ENCODE results near the gene IL18R1.

The IL18R1 gene

DNA sequence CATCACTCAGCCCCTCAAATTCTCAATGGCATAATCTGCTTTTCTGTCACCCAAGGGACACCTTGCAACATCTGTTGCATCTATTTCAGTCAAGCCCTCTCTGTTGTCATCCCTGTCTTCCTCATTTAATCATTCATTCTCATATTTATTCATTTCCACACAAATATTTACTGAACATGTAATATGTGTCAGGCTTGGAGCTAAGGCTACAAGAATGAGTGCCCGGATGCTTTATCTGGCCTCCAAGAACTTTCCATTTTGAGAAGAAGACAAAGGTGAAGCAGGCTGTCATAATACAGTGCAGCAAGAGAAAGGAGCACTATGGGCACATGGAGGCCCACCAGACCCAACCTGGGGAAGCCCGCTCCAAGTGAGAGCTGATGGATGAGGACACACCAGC, 83.0 kb downstream of the IL18R1 start:
- no peaks in the 10 kb centered on the region for H3K36me3 ChIP-seq (ENCODE audit: control insufficient read depth in 5 of 5, insufficient read depth in 5 of 5, low read length in 5 of 5)
- peaks cover 0 to 11% (median 0%) of the 10 kb centered on the region in 5 donors for H3K4me1 ChIP-seq (ENCODE audit: control insufficient read depth in 5 of 5, insufficient read depth in 5 of 5, low read length in 5 of 5)
- no peak overlapping the region for H3K9ac ChIP-seq (ENCODE audit: low read length in 5 of 5)
- peaks cover 0 to 3% (median 0%) of the 10 kb centered on the region in 5 donors for H3K27me3 ChIP-seq (ENCODE audit: control insufficient read depth in 5 of 5, insufficient read depth in 4 of 5, low read length in 5 of 5)
- no peak overlapping the region for H3K27ac ChIP-seq (ENCODE audit: low read depth, low read length)
- no peak overlapping the region for H3K4me3 ChIP-seq (ENCODE audit: low read depth in 1 of 5, low read length in 5 of 5)
- no peaks in the 10 kb centered on the region for H3K9me3 ChIP-seq (ENCODE audit: control insufficient read depth in 5 of 5, low read length in 5 of 5)

DNA sequence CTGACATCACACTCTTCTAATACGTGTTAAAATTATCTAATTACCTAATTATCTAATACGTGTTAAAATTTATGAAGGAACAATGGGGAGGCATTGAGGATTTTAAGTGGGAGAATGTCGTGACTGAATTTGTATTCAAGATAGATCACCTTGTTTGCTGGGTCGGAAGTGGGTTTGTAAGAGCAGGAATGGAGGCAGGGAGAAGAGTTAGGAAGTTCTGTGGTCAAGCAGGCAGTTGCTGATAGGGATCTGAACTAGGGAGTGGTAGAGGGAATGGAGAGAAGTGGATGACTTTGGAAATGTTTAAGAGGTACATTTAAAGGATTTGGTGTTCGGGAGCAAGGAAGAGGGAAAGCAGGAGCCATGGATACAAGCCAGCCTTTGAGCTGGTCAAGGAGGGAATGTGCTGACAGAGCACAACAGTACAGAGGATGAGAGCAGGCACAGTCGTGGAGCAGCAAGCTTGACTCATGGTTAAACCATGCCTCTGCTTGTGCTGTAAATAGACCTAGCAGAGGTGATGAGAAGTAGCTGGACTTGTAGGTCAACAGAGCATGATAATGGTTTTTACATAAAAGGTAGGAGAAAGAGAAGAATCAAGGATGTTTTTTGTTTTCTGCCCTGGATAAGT, 83.6 kb downstream of the IL18R1 start:
- Histone ChIP-seq H3K27ac (ENCODE audit: low read depth, low read length) (no peak overlapping the region), H3K4me1 (ENCODE audit: control insufficient read depth in 5 of 5, insufficient read depth in 5 of 5, low read length in 5 of 5) (peaks cover 0 to 11% (median 0%) of the 10 kb centered on the region in 5 donors), H3K27me3 (ENCODE audit: control insufficient read depth in 5 of 5, insufficient read depth in 4 of 5, low read length in 5 of 5) (peaks cover 0 to 3% (median 0%) of the 10 kb centered on the region in 5 donors), H3K9me3 (ENCODE audit: control insufficient read depth in 5 of 5, low read length in 5 of 5) (no peaks in the 10 kb centered on the region), H3K36me3 (ENCODE audit: control insufficient read depth in 5 of 5, insufficient read depth in 5 of 5, low read length in 5 of 5) (no peaks in the 10 kb centered on the region), H3K9ac (ENCODE audit: low read length in 5 of 5) (no peak overlapping the region), H3K4me3 (ENCODE audit: low read depth in 1 of 5, low read length in 5 of 5) (no peak overlapping the region)

DNA sequence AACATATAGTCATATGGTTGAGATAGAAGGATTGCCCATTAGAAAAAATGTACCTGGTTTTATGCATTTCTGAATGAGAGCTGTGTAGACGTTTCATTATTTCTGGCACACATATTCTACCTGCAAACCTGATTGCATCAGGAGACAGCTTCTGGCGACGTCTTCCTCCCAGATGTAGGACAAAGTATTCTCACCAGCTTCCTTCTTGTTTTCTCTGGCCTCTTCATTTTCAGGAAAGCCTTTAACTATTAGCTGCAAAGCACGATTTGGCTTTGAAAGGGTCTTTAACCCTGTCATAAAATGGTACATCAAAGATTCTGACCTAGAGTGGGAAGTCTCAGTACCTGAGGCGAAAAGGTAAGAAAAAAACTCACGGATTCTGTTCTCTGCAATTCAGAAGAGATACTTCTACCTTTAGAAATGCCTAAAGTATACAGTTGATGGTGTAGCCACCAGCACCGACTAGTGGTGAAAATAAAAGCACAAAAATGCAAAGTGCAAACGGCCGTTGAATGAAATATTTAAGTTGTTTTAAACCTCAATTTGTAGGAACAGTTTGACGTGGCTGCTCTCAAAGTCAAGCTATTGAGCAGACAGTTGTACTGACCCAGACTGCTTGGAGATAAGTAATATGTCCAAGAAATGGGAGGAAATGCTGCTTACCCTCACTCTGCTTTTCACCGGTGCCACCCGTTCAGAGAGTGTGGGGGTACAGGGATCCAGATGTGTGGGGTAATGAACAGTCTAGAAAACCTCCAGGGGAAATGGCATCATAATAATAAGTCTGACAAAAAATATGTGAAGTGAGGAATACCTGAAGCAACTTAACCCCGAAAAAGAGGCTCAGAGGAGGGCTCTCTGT, 87.6 kb downstream of the IL18R1 start:
- Histone ChIP-seq H3K4me1 (ENCODE audit: control insufficient read depth in 5 of 5, insufficient read depth in 5 of 5, low read length in 5 of 5) (peaks cover 0 to 4% (median 0%) of the 10 kb centered on the region in 5 donors), H3K9me3 (ENCODE audit: control insufficient read depth in 5 of 5, low read length in 5 of 5) (no peaks in the 10 kb centered on the region), H3K27ac (ENCODE audit: low read depth, low read length) (no peak overlapping the region), H3K27me3 (ENCODE audit: control insufficient read depth in 5 of 5, insufficient read depth in 4 of 5, low read length in 5 of 5) (peaks cover 0 to 3% (median 0%) of the 10 kb centered on the region in 5 donors), H3K36me3 (ENCODE audit: control insufficient read depth in 5 of 5, insufficient read depth in 5 of 5, low read length in 5 of 5) (no peaks in the 10 kb centered on the region), H3K9ac (ENCODE audit: low read length in 5 of 5) (no peak overlapping the region), H3K4me3 (ENCODE audit: low read depth in 1 of 5, low read length in 5 of 5) (no peak overlapping the region)

DNA sequence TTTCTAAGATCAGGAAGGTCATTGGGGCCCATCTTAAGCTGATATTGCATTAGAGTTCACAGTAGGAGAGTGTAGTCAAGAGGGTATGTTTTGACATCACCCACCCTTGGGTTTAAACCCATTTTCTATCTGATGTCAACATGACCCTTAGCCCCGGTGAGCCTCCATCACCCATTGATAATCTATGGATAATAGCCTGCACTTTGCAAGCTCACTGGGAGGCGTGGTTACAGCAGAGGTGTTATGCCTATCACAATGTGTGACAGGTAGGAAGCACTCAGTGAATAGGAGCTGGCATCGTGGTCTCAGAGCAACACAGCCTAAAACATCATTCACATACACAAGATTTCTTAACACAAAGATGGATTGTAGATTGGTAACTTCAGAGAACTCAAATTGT, 88.6 kb downstream of the IL18R1 start:
- no peak overlapping the region for H3K4me3 ChIP-seq (ENCODE audit: low read depth in 1 of 5, low read length in 5 of 5)
- no peak overlapping the region for H3K9ac ChIP-seq (ENCODE audit: low read length in 5 of 5)
- no peak overlapping the region for H3K27ac ChIP-seq (ENCODE audit: low read depth, low read length)
- H3K9me3 ChIP-seq (ENCODE audit: control insufficient read depth in 5 of 5, low read length in 5 of 5) = no peaks in the 10 kb centered on the region
- H3K36me3 ChIP-seq (ENCODE audit: control insufficient read depth in 5 of 5, insufficient read depth in 5 of 5, low read length in 5 of 5) = no peaks in the 10 kb centered on the region
- peaks cover 0 to 4% (median 0%) of the 10 kb centered on the region in 5 donors for H3K4me1 ChIP-seq (ENCODE audit: control insufficient read depth in 5 of 5, insufficient read depth in 5 of 5, low read length in 5 of 5)
- H3K27me3 ChIP-seq (ENCODE audit: control insufficient read depth in 5 of 5, insufficient read depth in 4 of 5, low read length in 5 of 5) = peaks cover 0 to 2% (median 0%) of the 10 kb centered on the region in 5 donors

DNA sequence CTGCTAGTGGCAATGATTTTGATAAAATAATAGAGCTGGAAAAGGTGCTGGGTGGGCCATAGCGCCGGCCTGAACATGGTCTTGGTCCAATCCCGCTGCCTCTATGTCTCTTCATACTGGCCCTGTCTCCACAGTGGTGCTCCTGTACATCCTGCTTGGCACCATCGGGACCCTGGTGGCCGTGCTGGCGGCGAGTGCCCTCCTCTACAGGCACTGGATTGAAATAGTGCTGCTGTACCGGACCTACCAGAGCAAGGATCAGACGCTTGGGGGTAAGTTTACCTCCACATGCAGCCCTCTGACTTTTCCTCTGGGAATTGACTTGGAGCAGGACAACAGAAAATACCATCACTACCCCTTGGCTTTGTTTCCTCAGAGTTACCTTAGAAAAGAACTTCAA, 91.3 kb downstream of the IL18R1 start:
- Histone ChIP-seq H3K36me3 (ENCODE audit: control insufficient read depth in 5 of 5, insufficient read depth in 5 of 5, low read length in 5 of 5) (no peaks in the 10 kb centered on the region), H3K27me3 (ENCODE audit: control insufficient read depth in 5 of 5, insufficient read depth in 4 of 5, low read length in 5 of 5) (no peaks in the 10 kb centered on the region), H3K27ac (ENCODE audit: low read depth, low read length) (no peak overlapping the region), H3K4me3 (ENCODE audit: low read depth in 1 of 5, low read length in 5 of 5) (no peak overlapping the region), H3K4me1 (ENCODE audit: control insufficient read depth in 5 of 5, insufficient read depth in 5 of 5, low read length in 5 of 5) (peaks cover 0 to 4% (median 0%) of the 10 kb centered on the region in 5 donors), H3K9ac (ENCODE audit: low read length in 5 of 5) (no peak overlapping the region), H3K9me3 (ENCODE audit: control insufficient read depth in 5 of 5, low read length in 5 of 5) (no peaks in the 10 kb centered on the region)

All from subcutaneous abdominal adipose tissue (tissue), 5 donors.